Right hindlimb (tissue), 1 donor: ENCODE measurements around the gene LARGE2.

Experiments
- DNase-seq: peaks from one replicate; pipeline ENCODE4 v3.0.0-alpha.2; 2018

Gene LARGE2

GRCh38 chr11:45968901-45969300 is 46.4 kb downstream of the LARGE2 start:
- DNase-seq: no peak

GRCh38 chr11:45973601-45974000 is 51.1 kb downstream of the LARGE2 start:
- no peak for DNase-seq

GRCh38 chr11:45974806-45975205 is 52.4 kb downstream of the LARGE2 start:
- DNase-seq: no peak
